PC-9 (cell line): ENCODE measurements around the gene TGFBR2. TPM values are rescaled to one million over a fixed set of nuclear protein-coding genes. Genes with fewer than 3 reads are reported as not detected.

Experiments used
- BruUV-seq: library from RNA; stranded (reverse); fragments of 400-500 nt; replicated peaks from 2 replicates; lab custom pipeline; 2021; lab: Mats Ljungman, UMichigan
- CTCF ChIA-PET: fragments of 300-600 bp; sonication (Branson Sonifier 250); formaldehyde crosslinking; loops from one replicate; lab custom pipeline; 2022; ENCODE audit warnings: antibody characterized with exemption; lab: Charles Lee
- POLR2A ChIA-PET: fragments of 300-600 bp; sonication (Branson Sonifier 250); formaldehyde crosslinking; loops from one replicate; lab custom pipeline; 2022; ENCODE audit warnings: antibody characterized with exemption; ENCODE audit not compliant: unreplicated experiment; lab: Charles Lee
- DNase-seq, 2 experiments: peaks; one replicate each; pipeline versions ENCODE4 v3.0.0 to v3.0.0-alpha.2; 2015 to 2022; ENCODE audit warnings: mixed read lengths in 1 of 2
- H2AFZ ChIP-seq: fragments of 200-600 bp; sonication (generic); 2 replicates; pipeline ENCODE4 v1.8.1; 2017; ENCODE audit warnings: antibody characterized with exemption
- H3F3A ChIP-seq: fragments of 200-600 bp; sonication (generic); 2 replicates; pipeline ENCODE4 v1.8.1; 2017; ENCODE audit warnings: antibody characterized with exemption, mild to moderate bottlenecking, low read depth; ENCODE audit not compliant: insufficient read depth
- H3K27ac ChIP-seq: fragments of 200-600 bp; sonication (generic); 2 replicates; pipeline ENCODE4 v1.6.1; 2016; ENCODE audit warnings: mixed run types
- H3K27me3 ChIP-seq: fragments of 200-600 bp; sonication (generic); 2 replicates; pipeline ENCODE4 v1.6.1; 2016; ENCODE audit warnings: low read depth, mixed run types; ENCODE audit not compliant: insufficient read depth
- H3K36me3 ChIP-seq: fragments of 200-600 bp; sonication (generic); 2 replicates; pipeline ENCODE4 v1.6.1; 2016; ENCODE audit warnings: low read depth, mixed run types
- H3K4me1 ChIP-seq: fragments of 200-600 bp; sonication (generic); replicated peaks from 2 replicates; pipeline ENCODE4 v1.6.1; 2016; ENCODE audit warnings: mixed run types; ENCODE audit not compliant: insufficient read depth
- H3K4me2 ChIP-seq: fragments of 200-600 bp; sonication (generic); 2 replicates; pipeline ENCODE4 v1.6.1; 2017; ENCODE audit warnings: mixed run types
- H3K4me3 ChIP-seq: fragments of 200-600 bp; sonication (generic); 2 replicates; pipeline ENCODE4 v1.6.1; 2016; ENCODE audit warnings: mixed run types
- H3K79me2 ChIP-seq: fragments of 200-600 bp; sonication (generic); 2 replicates; pipeline ENCODE4 v1.6.1; 2017; ENCODE audit warnings: low read depth, mixed run types
- H3K9me2 ChIP-seq: fragments of 200-600 bp; sonication (generic); 2 replicates; pipeline ENCODE4 v1.8.1; 2017; ENCODE audit warnings: mild to moderate bottlenecking; ENCODE audit not compliant: insufficient read depth
- H3K9me3 ChIP-seq: fragments of 200-600 bp; sonication (generic); 2 replicates; pipeline ENCODE4 v1.8.1; 2016; ENCODE audit warnings: low read depth; ENCODE audit not compliant: insufficient read depth
- H4K20me1 ChIP-seq: fragments of 200-600 bp; sonication (generic); 2 replicates; pipeline ENCODE4 v1.8.1; 2017; ENCODE audit not compliant: insufficient read depth
- EZH2 ChIP-seq: fragments of 200-600 bp; sonication (generic); IDR thresholded peaks from 2 replicates; pipeline ENCODE4 v1.8.0; 2017; ENCODE audit warnings: antibody characterized with exemption, low read depth
- intact Hi-C: fragments of 100-400 bp; cut with micrococcal nuclease; formaldehyde crosslinking; loops from one replicate; pipeline ENCODE4 v1.10.0; 2022; ENCODE audit not compliant: unreplicated experiment
- total RNA-seq: library from RNA; stranded (reverse); gene quantifications from 2 replicates; pipeline ENCODE4 v1.2.3, GENCODE V29; 2021
- TF ChIP-seq, protein P1 (sequence below): fragments of 200-600 bp; sonication (generic); conservative IDR thresholded peaks from 2 replicates; pipeline ENCODE4 v1.6.1; 2017; ENCODE audit warnings: mixed run types, antibody characterized with exemption, mild to moderate bottlenecking, moderate library complexity

TGFBR2 gene
- total RNA-seq, 1 experiment from 2014 or later, result 33.6 TPM

DNA sequence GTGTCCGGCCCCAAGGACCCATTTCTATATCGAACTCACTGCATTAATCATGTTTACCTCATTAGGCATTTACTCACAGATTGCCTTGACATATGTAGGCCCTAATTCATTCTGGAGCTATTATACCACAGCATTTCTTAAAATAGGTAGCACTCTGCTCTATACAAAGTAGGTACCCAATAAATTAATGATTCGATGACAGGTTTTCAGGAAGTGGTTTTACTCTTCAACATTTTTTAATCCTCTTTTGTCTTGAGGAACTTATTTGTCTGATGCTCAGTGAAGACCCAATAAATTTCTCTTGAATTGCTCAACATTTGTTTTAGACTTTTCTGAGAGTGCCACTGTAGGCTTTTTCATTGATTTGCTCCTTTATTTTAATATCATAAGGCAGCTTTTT lies 12.1 kb downstream of the TGFBR2 start:
- H3K9me2 ChIP-seq, result no peaks in the 10 kb centered on the region
- no peak for DNase-seq
- POLR2A ChIA-PET, result interaction anchor here (0.6 kb wide), 1 partner anchor 97 kb away, joined by 3 read pairs; no protein-coding TSS in a partner anchor
- H3K9me3 ChIP-seq, result no peaks in the 10 kb centered on the region
- no peaks in the 10 kb centered on the region for H3K4me1 ChIP-seq
- no peaks in the 10 kb centered on the region for H3F3A ChIP-seq
- peaks cover 26% of the 10 kb centered on the region for H3K79me2 ChIP-seq
- H4K20me1 ChIP-seq, result no peaks in the 10 kb centered on the region
- no TSS peak for BruUV-seq
- no peak for TF ChIP-seq EZH2
- TF ChIP-seq, protein P1, sequence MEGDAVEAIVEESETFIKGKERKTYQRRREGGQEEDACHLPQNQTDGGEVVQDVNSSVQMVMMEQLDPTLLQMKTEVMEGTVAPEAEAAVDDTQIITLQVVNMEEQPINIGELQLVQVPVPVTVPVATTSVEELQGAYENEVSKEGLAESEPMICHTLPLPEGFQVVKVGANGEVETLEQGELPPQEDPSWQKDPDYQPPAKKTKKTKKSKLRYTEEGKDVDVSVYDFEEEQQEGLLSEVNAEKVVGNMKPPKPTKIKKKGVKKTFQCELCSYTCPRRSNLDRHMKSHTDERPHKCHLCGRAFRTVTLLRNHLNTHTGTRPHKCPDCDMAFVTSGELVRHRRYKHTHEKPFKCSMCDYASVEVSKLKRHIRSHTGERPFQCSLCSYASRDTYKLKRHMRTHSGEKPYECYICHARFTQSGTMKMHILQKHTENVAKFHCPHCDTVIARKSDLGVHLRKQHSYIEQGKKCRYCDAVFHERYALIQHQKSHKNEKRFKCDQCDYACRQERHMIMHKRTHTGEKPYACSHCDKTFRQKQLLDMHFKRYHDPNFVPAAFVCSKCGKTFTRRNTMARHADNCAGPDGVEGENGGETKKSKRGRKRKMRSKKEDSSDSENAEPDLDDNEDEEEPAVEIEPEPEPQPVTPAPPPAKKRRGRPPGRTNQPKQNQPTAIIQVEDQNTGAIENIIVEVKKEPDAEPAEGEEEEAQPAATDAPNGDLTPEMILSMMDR, result no peak
- H2AFZ ChIP-seq, result no peak overlapping the region
- H3K4me3 ChIP-seq, result no peak overlapping the region
- intact Hi-C loops, result no loop called here
- H3K27me3 ChIP-seq, result no peaks in the 10 kb centered on the region
- no peak overlapping the region for H3K27ac ChIP-seq
- H3K4me2 ChIP-seq, result no peak overlapping the region
- CTCF ChIA-PET, result no interaction called here
- H3K36me3 ChIP-seq, result no peaks in the 10 kb centered on the region

DNA sequence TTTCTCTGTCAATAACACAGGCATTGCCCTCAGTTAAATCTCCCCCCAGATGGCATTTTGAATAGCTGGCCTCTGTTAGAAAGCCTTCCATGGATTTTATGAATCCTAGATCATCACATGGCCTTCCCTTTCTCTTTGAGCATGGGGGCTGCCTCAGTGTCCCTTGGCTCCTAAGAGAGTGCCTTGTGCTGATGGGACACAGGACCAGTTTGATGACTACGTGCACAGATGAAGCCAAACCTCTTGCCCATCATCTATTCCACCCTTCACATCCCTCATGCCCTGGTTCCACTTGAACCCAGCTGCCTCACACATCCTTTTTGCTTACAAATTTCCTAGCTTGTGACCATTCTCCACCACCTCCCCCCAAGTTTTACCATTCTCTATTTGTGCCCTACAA lies 12.9 kb downstream of the TGFBR2 start:
- Histone ChIP-seq H3K79me2 (peaks cover 18% of the 10 kb centered on the region), H3K27ac (no peak overlapping the region), H3K9me2 (no peaks in the 10 kb centered on the region), H3K4me2 (no peak overlapping the region), H2AFZ (no peak overlapping the region), H3K27me3 (no peaks in the 10 kb centered on the region), H3K4me3 (no peak overlapping the region), H3K36me3 (no peaks in the 10 kb centered on the region), H3F3A (no peaks in the 10 kb centered on the region), H3K9me3 (no peaks in the 10 kb centered on the region), H4K20me1 (no peaks in the 10 kb centered on the region), H3K4me1 (no peaks in the 10 kb centered on the region)
- CTCF ChIA-PET, result no interaction called here
- POLR2A ChIA-PET, result no interaction called here
- no peak for DNase-seq
- no peak for TF ChIP-seq EZH2
- TF ChIP-seq, protein P1, result no peak
- intact Hi-C loops, result no loop called here
- BruUV-seq, result no TSS peak

DNA sequence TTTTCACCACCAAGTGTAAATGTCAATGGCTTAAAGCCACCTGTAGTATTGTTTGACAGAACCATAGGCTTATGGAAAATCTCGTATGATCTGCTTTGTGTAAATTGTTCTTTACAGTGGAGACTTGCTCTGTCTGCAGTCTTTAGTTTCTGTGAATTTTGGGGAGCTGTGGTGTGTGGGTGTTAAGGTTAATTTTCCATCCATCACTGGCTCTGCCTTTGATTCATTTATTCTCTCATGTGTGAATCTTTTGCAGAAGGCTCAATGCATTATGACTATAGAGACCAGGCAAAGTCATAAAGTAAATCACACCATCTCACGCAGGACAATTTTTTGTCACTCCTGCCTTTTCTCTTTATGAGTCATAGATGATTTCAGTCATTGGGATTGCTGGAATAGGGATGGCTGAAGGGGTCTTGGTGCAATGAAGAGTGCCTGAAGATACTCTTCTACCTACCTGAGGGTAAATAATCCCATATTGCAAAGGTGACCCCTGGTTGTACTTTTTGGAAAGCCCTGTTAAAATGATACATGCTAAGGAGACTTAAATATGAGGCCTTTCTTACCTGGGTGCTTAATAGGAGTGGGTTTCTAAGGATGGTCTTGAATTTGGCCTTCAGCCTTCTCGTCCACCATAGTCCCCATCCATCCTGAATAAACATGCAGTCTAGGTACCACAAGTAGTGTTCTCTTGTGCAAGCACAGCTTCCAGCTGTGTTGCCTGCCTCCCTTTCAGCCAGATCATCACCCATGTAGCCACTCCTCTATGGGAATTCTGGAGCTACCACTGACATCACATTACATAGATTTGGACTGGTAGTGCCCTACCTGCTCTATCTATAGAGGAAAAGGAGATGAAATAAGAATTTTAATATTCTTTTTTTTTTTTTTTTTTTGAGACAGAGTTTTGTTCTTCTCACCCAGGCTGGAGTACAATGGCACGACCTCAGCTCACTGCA lies 14.3 kb downstream of the TGFBR2 start:
- Histone ChIP-seq H3K4me3 (no peak overlapping the region), H3K4me2 (no peak overlapping the region), H3F3A (peaks cover 4% of the 10 kb centered on the region; the same call in 1 of the 2 replicates), H2AFZ (no peak overlapping the region), H3K9me2 (no peaks in the 10 kb centered on the region), H3K4me1 (peaks cover 11% of the 10 kb centered on the region), H4K20me1 (no peaks in the 10 kb centered on the region), H3K9me3 (no peaks in the 10 kb centered on the region), H3K27ac (no peak overlapping the region), H3K79me2 (peaks cover 6% of the 10 kb centered on the region; the same call in 1 of the 2 replicates), H3K27me3 (no peaks in the 10 kb centered on the region), H3K36me3 (no peaks in the 10 kb centered on the region)
- intact Hi-C loops, result no loop called here
- ChIA-PET CTCF (no interaction called here), POLR2A (interaction anchor here (0.6 kb wide), 1 partner anchor 13 kb away, joined by 9 read pairs; no protein-coding TSS in a partner anchor)
- TF ChIP-seq, protein P1, result no peak
- no peak for TF ChIP-seq EZH2
- DNase-seq, result no peak
- no TSS peak for BruUV-seq
